Smooth muscle cell of the brain vasculature (primary cell): ENCODE results near the gene PLEKHB1.

Experiments
- DNase-seq: peaks from one replicate; pipeline ENCODE4 v3.0.0-alpha.2; 2012; ENCODE audit warnings: low read depth, low spot score

The PLEKHB1 gene, protein sequence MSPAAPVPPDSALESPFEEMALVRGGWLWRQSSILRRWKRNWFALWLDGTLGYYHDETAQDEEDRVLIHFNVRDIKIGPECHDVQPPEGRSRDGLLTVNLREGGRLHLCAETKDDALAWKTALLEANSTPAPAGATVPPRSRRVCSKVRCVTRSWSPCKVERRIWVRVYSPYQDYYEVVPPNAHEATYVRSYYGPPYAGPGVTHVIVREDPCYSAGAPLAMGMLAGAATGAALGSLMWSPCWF

DNA sequence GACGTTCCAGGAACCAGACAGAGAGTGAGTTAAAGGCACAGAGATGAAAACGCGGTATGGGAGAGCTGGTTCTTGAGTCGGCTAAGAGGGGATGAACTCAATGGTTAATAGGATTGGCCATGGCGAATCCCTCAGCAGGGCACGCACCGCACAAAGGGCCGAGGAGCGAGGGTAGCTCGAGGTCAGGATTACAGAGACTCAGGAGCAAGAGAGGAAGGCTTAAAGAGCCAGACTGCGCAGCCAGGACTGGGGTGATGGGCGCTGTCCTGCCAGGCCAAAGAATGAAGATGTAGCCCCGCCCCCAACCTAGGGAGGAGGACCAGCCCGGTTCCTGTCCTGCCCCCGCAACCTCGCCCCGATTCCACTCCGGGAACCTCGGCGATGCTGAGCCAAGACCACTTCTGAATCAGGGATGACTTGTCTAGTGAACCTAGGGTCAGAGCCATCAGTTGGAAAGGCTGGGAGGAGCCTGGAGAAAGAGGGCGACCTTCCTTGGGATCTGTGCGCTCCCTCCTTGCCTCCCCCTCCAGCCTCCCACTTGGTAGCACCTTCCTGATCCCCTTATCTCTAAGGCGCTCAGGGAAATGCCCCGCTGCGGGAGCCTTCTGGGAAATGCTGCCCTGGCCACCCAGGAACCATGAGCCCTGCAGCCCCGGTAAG lies at the start of gene PLEKHB1:
TSS of gene PLEKHB1 (plus strand) at position 610 of the 660 bp plus-strand sequence. CDS start at position 638, 28 bp downstream.
- DNase-seq: no peak

GRCh38 chr11:73597336-73597955 lies 48.9 kb upstream of the PLEKHB1 start:
- no peak for DNase-seq

- DNase-seq: peak; percentile 91
Observed at GRCh38 chr11:73597956-73598718, 48.2 kb upstream of the PLEKHB1 start, which contains the start of gene FAM168A. TSS of gene FAM168A (minus strand) at chr11:73598112. CDS start at chr11:73468474, 129,638 bp downstream.

DNA sequence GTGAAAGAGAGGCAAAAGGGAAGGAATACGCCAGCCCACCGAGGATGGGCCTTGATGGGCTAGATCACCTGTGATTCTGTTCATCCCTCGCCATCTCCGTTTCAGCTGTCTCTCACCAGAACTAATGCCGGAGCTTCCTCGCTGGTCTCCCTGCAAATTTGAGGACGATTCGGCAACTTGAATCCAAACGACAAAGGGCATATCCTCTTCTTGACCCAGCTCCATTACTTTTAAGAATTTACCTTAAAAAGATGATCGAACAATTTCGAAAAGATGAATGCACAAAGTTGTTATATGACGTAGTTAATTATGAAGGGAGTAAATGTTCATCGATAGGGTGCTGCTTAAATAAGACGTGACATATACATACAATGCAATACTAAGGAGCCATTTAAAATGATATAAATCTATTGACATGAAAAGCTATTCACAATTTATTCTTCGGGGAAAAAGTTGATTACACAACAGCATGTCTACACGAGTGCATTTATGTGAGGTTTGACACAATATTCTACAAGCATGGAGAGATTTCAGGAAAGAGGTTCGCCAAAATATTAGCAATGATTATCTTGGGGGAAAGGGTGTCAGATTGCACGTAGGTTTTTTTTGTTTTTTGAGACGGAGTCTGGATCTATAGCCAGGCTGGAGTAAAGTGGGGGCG lies 47.5 kb upstream of the PLEKHB1 start:
- peak; percentile 7 for DNase-seq

- DNase-seq: no peak
Observed at GRCh38 chr11:73612601-73613140, 33.7 kb upstream of the PLEKHB1 start.

DNA sequence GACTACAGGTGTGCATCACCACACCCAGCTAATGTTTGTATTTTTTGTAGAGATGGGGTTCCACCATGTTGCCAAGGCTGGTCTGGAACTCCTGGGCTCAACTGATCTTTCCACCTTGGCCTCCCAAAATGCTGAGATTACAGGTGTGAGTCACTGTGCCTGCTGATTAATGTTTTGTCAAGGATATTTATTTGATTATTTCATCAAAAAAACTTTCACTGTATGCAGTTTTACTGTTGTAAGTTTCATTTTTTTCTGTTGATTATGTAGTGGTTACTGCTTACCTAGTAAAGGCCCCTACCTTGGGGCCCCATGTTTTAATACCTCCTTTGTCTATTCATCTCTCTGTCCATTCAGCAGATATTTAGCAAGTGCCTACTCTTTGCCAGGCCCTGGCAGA lies 31.8 kb upstream of the PLEKHB1 start:
- DNase-seq: no peak

GRCh38 chr11:73622926-73623593 lies 23.3 kb upstream of the PLEKHB1 start:
- no peak for DNase-seq

- no peak for DNase-seq
Observed at GRCh38 chr11:73623686-73624085, 22.7 kb upstream of the PLEKHB1 start.

DNA sequence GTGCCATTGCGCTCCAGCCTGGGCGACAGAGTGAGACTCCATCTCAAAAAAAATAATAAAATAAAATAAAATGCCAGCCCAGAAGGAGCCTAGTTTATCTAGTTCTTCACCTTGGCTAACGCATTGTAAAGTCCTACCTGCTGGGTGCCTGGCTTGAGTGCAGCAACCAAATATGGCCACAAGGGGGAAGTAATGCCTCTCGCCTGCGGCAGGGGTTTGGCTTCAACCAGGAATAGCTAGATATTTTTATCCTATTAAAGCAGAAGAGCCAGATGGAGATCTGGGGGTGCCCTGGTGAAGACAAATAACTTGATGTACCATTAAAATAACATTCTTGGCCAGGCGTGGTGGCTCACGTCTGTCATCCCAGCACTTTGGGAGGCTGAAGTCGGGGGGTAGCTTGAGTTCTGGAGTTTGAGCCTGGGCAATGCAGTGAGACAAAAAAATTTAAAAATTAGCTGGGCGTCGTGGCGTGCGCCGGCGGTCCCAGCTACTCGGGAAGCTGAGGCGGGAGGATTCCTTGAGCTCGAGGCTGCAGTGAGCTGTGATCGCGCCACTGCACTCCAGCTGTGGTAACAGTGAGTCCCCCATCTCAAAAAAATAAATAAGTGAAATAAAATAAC lies 20.6 kb upstream of the PLEKHB1 start:
- no peak for DNase-seq

DNA sequence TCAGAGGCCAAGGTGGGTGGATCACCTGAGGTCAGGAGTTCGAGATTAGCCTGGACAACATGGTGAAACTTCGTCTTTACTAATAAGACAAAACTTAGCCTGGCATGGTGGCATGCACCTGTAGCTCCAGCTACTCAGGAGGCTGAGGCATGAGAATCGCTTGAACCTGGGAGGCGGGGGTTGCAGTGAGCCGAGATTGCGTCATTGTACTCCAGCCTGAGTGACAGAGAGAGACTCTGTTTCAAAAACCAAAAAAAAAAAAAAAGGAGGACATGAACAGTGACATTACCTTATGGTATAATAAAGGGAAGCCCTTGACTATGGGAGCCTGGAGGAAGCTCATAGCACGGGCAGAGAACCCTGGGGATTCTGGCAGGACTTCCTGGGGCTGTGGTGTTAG lies 16.5 kb upstream of the PLEKHB1 start:
- DNase-seq: no peak

- no peak for DNase-seq
Observed at GRCh38 chr11:73632996-73633395, 13.4 kb upstream of the PLEKHB1 start.

- no peak for DNase-seq
Observed at GRCh38 chr11:73633999-73634398, 12.4 kb upstream of the PLEKHB1 start.

GRCh38 chr11:73635721-73636120 lies 10.7 kb upstream of the PLEKHB1 start:
- DNase-seq: no peak

GRCh38 chr11:73636249-73636648 lies 10.1 kb upstream of the PLEKHB1 start:
- DNase-seq: no peak

- DNase-seq: no peak
Observed at GRCh38 chr11:73637012-73637411, 9.4 kb upstream of the PLEKHB1 start.

- no peak for DNase-seq
Observed at GRCh38 chr11:73640592-73640991, 5.8 kb upstream of the PLEKHB1 start.

DNA sequence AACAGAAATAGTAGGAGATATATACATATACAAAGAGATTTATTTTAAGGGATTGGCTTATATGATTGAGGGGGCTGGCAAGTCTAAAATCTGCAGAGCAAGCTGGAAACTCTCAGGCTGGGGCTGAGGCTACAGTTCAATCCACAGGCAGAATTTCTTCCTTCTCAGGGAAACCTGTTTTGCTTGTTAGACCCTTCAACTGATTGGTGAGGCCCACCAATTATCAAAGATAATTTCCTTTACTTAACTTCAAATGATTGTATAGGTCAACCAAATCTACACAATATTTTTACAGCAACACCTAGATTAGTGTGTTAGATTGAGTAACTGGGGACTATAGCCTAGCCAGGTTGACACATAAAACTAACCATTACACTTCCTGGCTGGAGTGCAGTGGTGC lies 4.7 kb upstream of the PLEKHB1 start:
- DNase-seq: no peak

- no peak for DNase-seq
Observed at GRCh38 chr11:73645121-73645969, 1.0 kb upstream of the PLEKHB1 start.

- DNase-seq: peak; percentile 45
Observed at GRCh38 chr11:73647459-73648100, 1.2 kb downstream of the PLEKHB1 start.
